H1 (cell line): ENCODE results near the gene NSD2. TPM values are rescaled to one million over a fixed set of nuclear protein-coding genes. Genes with fewer than 3 reads are reported as not detected.

Experiments
- CTCF ChIA-PET: fragments of 300-600 bp; sonication (Branson Sonifier 250); formaldehyde crosslinking; loops from one replicate; lab custom pipeline; 2021; ENCODE audit not compliant: partially characterized antibody; lab: Charles Lee
- POLR2A ChIA-PET: fragments of 300-600 bp; sonication (Branson Sonifier 250); formaldehyde crosslinking; loops from one replicate; lab custom pipeline; 2021; ENCODE audit warnings: inconsistent platforms; ENCODE audit not compliant: partially characterized antibody; lab: Charles Lee
- DNase-seq, 2 experiments: peaks; one replicate each; pipeline versions ENCODE4 v3.0.0 to v3.0.0-alpha.2; 2010 to 2022; ENCODE audit warnings: low spot score in 2 of 2, low read depth in 1 of 2, mixed read lengths in 1 of 2
- FAIRE-seq: peaks from 2 replicates; lab custom pipeline; 2011; peaks lifted over from hg19 to GRCh38; lab: Jason Lieb, UNC
- H2AFZ ChIP-seq: 2 replicates; pipeline ENCODE4 v1.8.1; 2012; ENCODE audit warnings: low read length, inconsistent platforms
- H2AK5ac ChIP-seq: 2 replicates; pipeline ENCODE4 v1.6.1; 2013; ENCODE audit warnings: low read depth, low read length
- H2BK120ac ChIP-seq: replicated peaks from 2 replicates; pipeline ENCODE3; 2013; ENCODE audit warnings: low read depth, low read length, inconsistent platforms
- H2BK12ac ChIP-seq: 2 replicates; pipeline ENCODE4 v1.6.1; 2013; ENCODE audit warnings: low read depth, low read length
- H2BK15ac ChIP-seq: 2 replicates; pipeline ENCODE4 v1.6.1; 2013; ENCODE audit warnings: low read length
- H2BK20ac ChIP-seq: 2 replicates; pipeline ENCODE4 v1.6.1; 2013; ENCODE audit warnings: low read length
- H2BK5ac ChIP-seq: 2 replicates; pipeline ENCODE4 v1.6.1; 2013; ENCODE audit warnings: low read depth, low read length
- H3K14ac ChIP-seq: 2 replicates; pipeline ENCODE4 v1.6.1; 2013; ENCODE audit warnings: inconsistent platforms; ENCODE audit not compliant: insufficient read length
- H3K18ac ChIP-seq: 2 replicates; pipeline ENCODE4 v1.6.1; 2013; ENCODE audit warnings: low read length; ENCODE audit errors: extremely low read depth
- H3K23ac ChIP-seq: 2 replicates; pipeline ENCODE4 v1.6.1; 2013; ENCODE audit warnings: inconsistent platforms; ENCODE audit not compliant: insufficient read length
- H3K23me2 ChIP-seq: 2 replicates; pipeline ENCODE4 v1.6.1; 2013; ENCODE audit warnings: low read depth, low read length
- H3K27ac ChIP-seq: 2 replicates; pipeline ENCODE4 v1.6.1; 2011; ENCODE audit warnings: low read depth, low read length, inconsistent platforms
- H3K27me3 ChIP-seq, 4 experiments: replicated peaks in 1 of 4; 1 replicate in 1 of 4; 2 replicates in 3 of 4; pipeline versions ENCODE4 v1.6.1 to v1.8.1; 2011 to 2013; ENCODE audit warnings: low read length in 3 of 4, mild to moderate bottlenecking in 3 of 4, inconsistent platforms in 2 of 4, mixed read lengths in 2 of 4, moderate library complexity in 1 of 4; ENCODE audit not compliant: control insufficient read depth in 3 of 4, insufficient read depth in 3 of 4; ENCODE audit errors: extremely low read depth in 1 of 4
- H3K36me3 ChIP-seq, 4 experiments: 2 replicates each; pipeline versions ENCODE4 v1.6.1 to v1.8.1; 2011 to 2013; ENCODE audit warnings: mild to moderate bottlenecking in 4 of 4, low read length in 3 of 4, moderate library complexity in 2 of 4, control low read depth in 1 of 4, inconsistent platforms in 1 of 4; ENCODE audit not compliant: insufficient read depth in 4 of 4, control insufficient read depth in 2 of 4
- H3K4ac ChIP-seq: replicated peaks from 2 replicates; pipeline ENCODE3; 2013; ENCODE audit warnings: low read length, low read depth, mixed read lengths, inconsistent platforms; ENCODE audit not compliant: insufficient read length
- H3K4me1 ChIP-seq, 4 experiments: replicated peaks in 1 of 4; 1 replicate in 1 of 4; 2 replicates in 3 of 4; pipeline versions ENCODE4 v1.6.1 to v1.8.1; 2011 to 2013; ENCODE audit warnings: low read length in 3 of 4, inconsistent platforms in 2 of 4, mixed read lengths in 1 of 4; ENCODE audit not compliant: insufficient read depth in 4 of 4, control insufficient read depth in 3 of 4
- H3K4me2 ChIP-seq, 2 experiments: 2 replicates each; pipeline versions ENCODE4 v1.6.1 to v1.8.1; 2011 to 2013; ENCODE audit warnings: low read depth in 2 of 2, low read length in 2 of 2, control low read depth in 1 of 2, inconsistent platforms in 1 of 2, mild to moderate bottlenecking in 1 of 2; ENCODE audit not compliant: insufficient read depth in 1 of 2
- H3K4me3 ChIP-seq, 4 experiments: fragments of 200-600, 300-600 bp in 1 of 4; sonication (generic), shearing (Covaris generic), sonication (Bioruptor Twin) in 1 of 4; 2 replicates each; pipeline versions ENCODE4 v1.5.1 to v1.8.1; 2011 to 2016; ENCODE audit warnings: low read length in 4 of 4, low read depth in 3 of 4, control low read depth in 2 of 4, inconsistent platforms in 2 of 4, mild to moderate bottlenecking in 2 of 4, mixed read lengths in 1 of 4, moderate library complexity in 1 of 4; ENCODE audit not compliant: insufficient read depth in 2 of 4; ENCODE audit errors: extremely low read depth in 1 of 4
- H3K56ac ChIP-seq: replicated peaks from 2 replicates; pipeline ENCODE3; 2013; ENCODE audit warnings: low read depth, mild to moderate bottlenecking, mixed read lengths, low read length, inconsistent platforms; ENCODE audit not compliant: insufficient read length
- H3K79me1 ChIP-seq: 2 replicates; pipeline ENCODE4 v1.6.1; 2013; ENCODE audit warnings: low read depth, low read length, control low read depth
- H3K79me2 ChIP-seq, 2 experiments: 2 replicates each; pipeline versions ENCODE4 v1.6.1 to v1.8.1; 2012 to 2013; ENCODE audit warnings: low read length in 2 of 2, mild to moderate bottlenecking in 2 of 2, inconsistent platforms in 1 of 2; ENCODE audit not compliant: insufficient read depth in 2 of 2, control insufficient read depth in 1 of 2
- H3K9ac ChIP-seq, 4 experiments: replicated peaks in 1 of 4; 1 replicate in 1 of 4; 2 replicates in 3 of 4; pipeline versions ENCODE4 v1.6.1 to v1.8.1; 2011 to 2013; ENCODE audit warnings: low read depth in 3 of 4, low read length in 3 of 4, control low read depth in 2 of 4, mild to moderate bottlenecking in 2 of 4, moderate library complexity in 2 of 4, inconsistent platforms in 1 of 4; ENCODE audit errors: extremely low read depth in 1 of 4
- H3K9me3 ChIP-seq, 2 experiments: 2 replicates each; pipeline versions ENCODE4 v1.6.1 to v1.8.1; 2012 to 2013; ENCODE audit warnings: mild to moderate bottlenecking in 2 of 2, moderate library complexity in 2 of 2, control low read depth in 1 of 2, inconsistent platforms in 1 of 2, low read depth in 1 of 2, low read length in 1 of 2, mixed read lengths in 1 of 2; ENCODE audit not compliant: insufficient read depth in 2 of 2
- H4K20me1 ChIP-seq, 2 experiments: replicated peaks in 1 of 2; 2 replicates each; pipeline versions ENCODE3 to v1.8.1; 2011 to 2013; ENCODE audit warnings: inconsistent platforms in 2 of 2, low read length in 2 of 2, mild to moderate bottlenecking in 1 of 2; ENCODE audit not compliant: insufficient read depth in 2 of 2, control insufficient read depth in 1 of 2
- H4K5ac ChIP-seq: 2 replicates; pipeline ENCODE4 v1.6.1; 2013; ENCODE audit warnings: low read length, low read depth, mixed read lengths, inconsistent platforms; ENCODE audit not compliant: insufficient read length
- H4K8ac ChIP-seq: 2 replicates; pipeline ENCODE4 v1.8.0; 2013; ENCODE audit warnings: mild to moderate bottlenecking, moderate library complexity, low read length, inconsistent platforms; ENCODE audit not compliant: insufficient read depth; ENCODE audit errors: extremely low read depth
- H4K91ac ChIP-seq: replicated peaks from 2 replicates; pipeline ENCODE3; 2013; ENCODE audit warnings: low read length, mixed read lengths, inconsistent platforms; ENCODE audit not compliant: insufficient read length
- CTCF ChIP-seq, 3 experiments: IDR thresholded peaks; 1 replicate in 2 of 3; 2 replicates in 1 of 3; pipeline versions ENCODE4 v1.5.1 to v1.6.1; 2011; ENCODE audit warnings: low read length in 3 of 3, mild to moderate bottlenecking in 3 of 3, inconsistent platforms in 2 of 3, low read depth in 1 of 3, moderate library complexity in 1 of 3; ENCODE audit not compliant: insufficient read depth in 1 of 3; ENCODE audit errors: control extremely low read depth in 1 of 3
- SIX5 ChIP-seq: IDR thresholded peaks from 2 replicates; pipeline ENCODE4 v1.6.1; 2011; ENCODE audit warnings: mild to moderate bottlenecking, low read depth, low read length
- ZNF274 ChIP-seq: IDR thresholded peaks from 2 replicates; pipeline ENCODE4 v1.7.0; 2012; ENCODE audit warnings: low read length, borderline replicate concordance; ENCODE audit errors: extremely low read depth
- WGBS, 2 experiments: shearing (Covaris generic) in 1 of 2; methylation state at CpG; one replicate each; pipeline versions ENCODE4 v1.1.6 to v1.1.7; 2013 to 2015; ENCODE audit warnings: low lambda C conversion rate in 2 of 2, mixed read lengths in 2 of 2, inconsistent platforms in 1 of 2, low coverage in 1 of 2, missing lambda C conversion rate in 1 of 2; ENCODE audit not compliant: insufficient replicate concordance in 2 of 2, insufficient coverage in 1 of 2, insufficient read length in 1 of 2; ENCODE audit errors: extremely low coverage in 1 of 2, missing lambda C conversion rate in 1 of 2; 5-methylcytosine and 5-hydroxymethylcytosine counted together
- polyA plus RNA-seq, 7 experiments: library from polyadenylated mRNA; depleted of rRNA in 3 of 7; stranded (reverse) in 5 of 7; unstranded in 2 of 7; fragments of >200 nt in 5 of 7; fragments of 200-250 nt in 2 of 7; gene quantifications; 1 replicate in 5 of 7; 2 replicates in 1 of 7; 4 replicates in 1 of 7; pipeline versions ENCODE4 v1.2.1 to v1.2.3, GENCODE V29; 2011 to 2013; ENCODE audit warnings: missing spikeins in 2 of 7, mixed read lengths in 2 of 7
- total RNA-seq: library from RNA; stranded (reverse); fragmentation: NEBNext Ultra II Directional; extraction: Animal tissue kit (Norgen Biotek cat#: 25700); gene quantifications from 2 replicates; pipeline ENCODE4 v1.2.1, GENCODE V29; 2021

Gene NSD2
- total and polyA plus RNA-seq, 2 of the 8 experiments (the other 6 are each of a cell fraction or from before 2014, with no cell fraction given): 26.7 to 129 TPM

GRCh38 chr4:1879485-1879884 is 8.3 kb downstream of the NSD2 start:
- POLR2A ChIA-PET: no interaction called here
- no peak overlapping the region for H3K4me2 ChIP-seq
- peaks cover 39 to 49% of the 10 kb centered on the region in 2 experiments for H4K20me1 ChIP-seq
- CTCF ChIA-PET: interaction anchor here (1.3 to 1.5 kb wide), 2 partner anchors 20 to 33 kb away, joined by 3 to 9 read pairs; no protein-coding TSS in a partner anchor
- no peaks in the 10 kb centered on the region; a peak in 2 of 7 replicates for H3K4me1 ChIP-seq
- TF ChIP-seq CTCF (IDR thresholded peaks at IDR 0.05; ENCODE audit: control extremely low read depth in 1 of 3, insufficient read depth in 1 of 3, low read depth in 1 of 3, low read length in 3 of 3): no peak
- no peak for TF ChIP-seq SIX5
- no peak for TF ChIP-seq ZNF274
- 88% methylated on average over 4 of the region's 4 CpGs; no CpG with 5 or more reads in 1 of the 2 experiments for WGBS, 2 experiments
- no peak overlapping the region for H3K18ac ChIP-seq
- H4K8ac ChIP-seq: no peak overlapping the region
- H2BK12ac ChIP-seq: no peak overlapping the region
- no peak overlapping the region for H2BK5ac ChIP-seq
- no peak overlapping the region for H3K27ac ChIP-seq
- H2AK5ac ChIP-seq: no peak overlapping the region
- H3K79me2 ChIP-seq: peaks cover 29 to 92% of the 10 kb centered on the region in 2 experiments
- H3K9me3 ChIP-seq: no peaks in the 10 kb centered on the region
- H3K36me3 ChIP-seq: no peaks in the 10 kb centered on the region; a peak in 1 of 8 replicates
- H4K91ac ChIP-seq: no peak overlapping the region
- no peak overlapping the region for H3K4me3 ChIP-seq
- no peaks in the 10 kb centered on the region for H3K23me2 ChIP-seq
- no peak overlapping the region for H2BK120ac ChIP-seq
- no peaks in the 10 kb centered on the region for H3K27me3 ChIP-seq
- H2BK20ac ChIP-seq: no peak overlapping the region
- H3K56ac ChIP-seq: no peak overlapping the region
- H4K5ac ChIP-seq: no peak overlapping the region
- DNase-seq: no peak
- no peak overlapping the region for H2AFZ ChIP-seq
- peaks cover 14% of the 10 kb centered on the region for H3K79me1 ChIP-seq
- no peak for FAIRE-seq
- no peak overlapping the region; a peak in 1 of 7 replicates for H3K9ac ChIP-seq
- no peak overlapping the region for H3K4ac ChIP-seq
- no peak overlapping the region for H2BK15ac ChIP-seq
- H3K14ac ChIP-seq: no peak overlapping the region
- no peak overlapping the region for H3K23ac ChIP-seq
